Measurements from ENCODE around the gene UACA. TPM values are rescaled to one million over a fixed set of nuclear protein-coding genes. Genes with fewer than 3 reads are reported as not detected.

Gene UACA
- total RNA-seq, 2 donors from 2014 or later: 18.4 to 30.1 TPM

GRCh38 chr15:70802629-70803028, 39.3 kb upstream of the UACA start:
- Histone ChIP-seq H3K4me3 (no peak overlapping the region), H3K27me3 (no peaks in the 10 kb centered on the region), H3K4me1 (peaks cover 0 to 38% of the 10 kb centered on the region in 2 donors), H3K36me3 (no peaks in the 10 kb centered on the region), H3K9me3 (no peaks in the 10 kb centered on the region), H3K27ac (peak overlapping the region in 1 of 2 donors; percentile 42)
- no peak for DNase-seq (ENCODE audit: low spot score)
- TF ChIP-seq CTCF (IDR thresholded peaks at IDR 0.05): no peak

- Histone ChIP-seq H3K27me3 (no peaks in the 10 kb centered on the region), H3K36me3 (no peaks in the 10 kb centered on the region), H3K4me1 (peaks cover 0 to 31% of the 10 kb centered on the region in 2 donors), H3K9me3 (no peaks in the 10 kb centered on the region), H3K27ac (peak overlapping the region; percentile 53 to 83), H3K4me3 (no peak overlapping the region)
- DNase-seq (ENCODE audit: low spot score): no peak
- no peak for TF ChIP-seq CTCF (IDR thresholded peaks at IDR 0.05)
These were observed 37.8 kb upstream of the UACA start for GRCh38 chr15:70801109-70801508.

GRCh38 chr15:70799667-70800450, 36.5 kb upstream of the UACA start:
- no peaks in the 10 kb centered on the region for H3K27me3 ChIP-seq
- no peaks in the 10 kb centered on the region for H3K9me3 ChIP-seq
- peak overlapping the region; percentile 53 to 83 for H3K27ac ChIP-seq
- H3K4me1 ChIP-seq: peaks cover 0 to 34% of the 10 kb centered on the region in 2 donors
- no peaks in the 10 kb centered on the region for H3K36me3 ChIP-seq
- no peak for TF ChIP-seq CTCF (IDR thresholded peaks at IDR 0.05)
- DNase-seq (ENCODE audit: low spot score): no peak
- no peak overlapping the region for H3K4me3 ChIP-seq

GRCh38 chr15:70797464-70797863, 34.1 kb upstream of the UACA start:
- TF ChIP-seq CTCF (IDR thresholded peaks at IDR 0.05): no peak
- Histone ChIP-seq H3K36me3 (no peaks in the 10 kb centered on the region), H3K27ac (no peak overlapping the region), H3K4me1 (peaks cover 0 to 37% of the 10 kb centered on the region in 2 donors), H3K4me3 (no peak overlapping the region), H3K9me3 (no peaks in the 10 kb centered on the region), H3K27me3 (no peaks in the 10 kb centered on the region)
- no peak for DNase-seq (ENCODE audit: low spot score)

- Histone ChIP-seq H3K27me3 (no peaks in the 10 kb centered on the region), H3K4me3 (no peak overlapping the region), H3K36me3 (no peaks in the 10 kb centered on the region), H3K9me3 (no peaks in the 10 kb centered on the region), H3K27ac (no peak overlapping the region), H3K4me1 (peaks cover 0 to 37% of the 10 kb centered on the region in 2 donors)
- no peak for DNase-seq (ENCODE audit: low spot score)
- TF ChIP-seq CTCF (IDR thresholded peaks at IDR 0.05): no peak
These were observed 33.4 kb upstream of the UACA start for GRCh38 chr15:70796516-70797310.
